GM19372 (cell line): Measurements from ENCODE around the gene PLOD1.
"Not testable (repeated sequence)": the region's sequence is repeated elsewhere in the genome, so short reads cannot be mapped to it uniquely, and the experiment has no call there.

Experiments
- ATAC-seq: cut with Tn5 transposase; IDR thresholded peaks from one replicate; pipeline ENCODE4 v1.9.1; 2021; ENCODE audit warnings: mild to moderate bottlenecking, low read depth, moderate library complexity; ENCODE audit not compliant: unreplicated experiment

The PLOD1 gene

GRCh38 chr1:11935733-11936132, 1.2 kb downstream of the PLOD1 start:
- ATAC-seq = not testable (repeated sequence)

DNA sequence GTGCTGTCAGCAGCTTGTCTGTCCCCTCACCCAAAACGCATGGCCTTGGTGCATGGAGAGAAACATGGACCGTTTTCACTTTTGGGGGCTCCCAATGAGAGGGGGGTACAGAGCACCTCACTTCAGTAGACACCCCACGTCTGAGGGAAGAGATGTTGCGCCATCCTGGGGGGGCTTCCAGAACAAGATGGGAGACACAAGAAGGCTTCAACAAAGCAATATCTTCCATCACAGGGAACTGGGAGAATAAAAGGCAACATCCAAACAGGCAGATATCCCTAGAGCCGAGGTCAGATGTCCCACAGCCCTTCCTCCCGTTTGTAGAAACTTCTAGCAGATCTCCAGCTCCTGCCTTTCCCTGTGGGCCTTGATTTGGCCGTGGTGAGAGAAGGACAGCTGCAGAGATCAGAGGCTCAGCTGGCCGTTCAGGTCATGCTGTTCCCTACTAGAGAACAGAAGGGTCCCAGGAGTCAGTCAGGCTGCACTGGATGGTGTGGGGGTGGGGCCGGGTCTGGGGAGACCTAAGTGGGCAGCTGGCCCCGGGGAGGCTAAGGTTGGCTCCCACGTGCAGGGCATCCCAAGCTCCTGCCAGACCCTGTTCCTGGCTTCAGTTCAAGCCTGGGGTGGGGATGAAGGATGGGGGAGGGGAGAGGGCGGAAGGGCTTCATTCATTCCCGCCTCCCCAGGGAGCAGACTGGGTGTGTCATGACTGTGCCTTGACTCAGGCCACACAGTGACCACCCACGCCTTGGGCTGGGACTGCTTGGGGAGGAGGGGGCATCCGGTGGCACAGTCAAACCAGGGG, 4.4 kb downstream of the PLOD1 start:
- no peak for ATAC-seq

DNA sequence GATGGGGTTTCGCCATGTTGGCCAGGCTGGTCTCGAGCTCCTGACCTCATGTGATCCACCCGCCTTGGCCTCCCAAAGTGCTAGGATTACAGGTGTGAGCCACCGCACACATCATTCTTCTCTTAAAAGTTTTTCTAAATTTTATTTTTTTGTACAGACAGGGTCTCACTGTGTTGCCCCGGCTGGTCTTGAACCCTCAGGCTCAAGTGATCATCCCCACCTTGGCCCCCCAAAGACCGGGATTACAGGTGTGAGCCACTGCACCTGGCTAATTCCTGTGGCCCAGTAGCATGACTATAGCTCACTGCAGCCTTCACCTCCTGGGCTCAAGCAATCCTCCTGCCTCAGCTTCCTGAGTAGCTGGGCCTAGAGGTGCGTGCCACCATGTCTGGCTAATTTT, 5.3 kb downstream of the PLOD1 start:
- not testable (repeated sequence) for ATAC-seq

GRCh38 chr1:11940260-11940921, 5.9 kb downstream of the PLOD1 start:
- no peak for ATAC-seq

DNA sequence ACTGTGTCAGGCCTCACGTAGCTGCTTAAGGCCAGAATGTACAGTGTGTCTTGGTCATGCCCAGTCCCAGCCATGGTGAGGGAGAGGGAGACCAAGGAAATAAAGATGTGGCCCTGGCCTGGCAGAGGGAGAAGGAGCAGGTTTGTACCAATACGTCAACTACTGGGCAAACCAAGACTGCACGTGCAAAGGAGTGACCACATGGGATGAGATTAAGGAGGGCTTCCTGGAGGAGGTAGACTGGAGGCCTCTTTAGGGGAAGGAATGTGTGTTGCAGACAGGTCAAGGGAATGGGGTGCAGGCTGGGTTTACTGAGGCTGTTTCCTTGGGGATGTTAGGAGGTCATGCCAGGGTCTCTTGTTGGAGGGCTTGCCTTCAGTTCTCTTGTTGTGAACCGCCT, 7.8 kb downstream of the PLOD1 start:
- ATAC-seq = no peak

DNA sequence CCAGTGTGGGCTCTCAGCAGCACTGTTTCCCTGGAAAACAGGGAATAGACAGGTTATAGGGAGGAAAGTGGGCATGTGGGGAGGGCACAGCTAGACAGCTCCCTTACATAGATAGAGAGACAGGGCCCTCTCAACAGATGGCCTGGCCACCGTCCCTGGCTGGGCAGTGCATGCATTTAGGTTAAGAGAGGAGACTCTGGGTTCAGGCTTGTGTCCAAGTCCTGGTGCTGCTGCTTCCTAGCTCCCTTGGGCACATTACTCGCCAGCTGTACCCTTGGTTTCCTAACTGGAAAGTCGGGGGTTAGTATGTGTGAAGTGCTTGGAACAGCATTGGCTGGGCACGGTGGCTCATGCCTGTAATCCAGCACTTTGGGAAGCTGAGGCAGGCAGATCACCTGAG, 9.1 kb downstream of the PLOD1 start:
- ATAC-seq = no peak

DNA sequence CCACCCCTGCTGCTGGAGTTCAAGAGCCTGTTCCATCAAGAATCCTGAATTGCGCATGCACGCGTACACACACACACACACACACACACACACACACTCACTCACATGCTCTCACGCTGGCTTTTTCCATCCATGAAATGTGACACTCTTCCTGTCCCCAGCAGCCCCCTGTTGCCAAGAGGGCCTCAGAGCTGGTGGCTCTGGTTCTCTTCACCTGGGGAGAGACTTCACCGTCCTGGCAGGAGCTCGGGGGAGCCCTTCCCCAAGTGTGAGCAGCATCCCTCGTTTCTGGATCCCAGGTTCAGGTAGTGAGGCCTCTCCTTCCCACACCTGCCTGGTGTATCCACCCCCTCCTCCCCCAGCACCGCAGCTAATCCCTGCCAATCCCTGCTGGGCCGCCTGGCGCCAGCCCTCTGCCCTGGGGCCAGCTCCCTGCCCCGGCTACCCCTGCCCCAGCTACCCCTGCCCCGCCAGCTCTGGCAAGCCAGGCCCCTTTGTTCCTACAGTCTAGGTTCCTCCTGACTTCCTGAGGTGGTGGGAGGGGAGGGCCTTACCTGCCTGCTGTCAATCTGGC, 9.9 kb downstream of the PLOD1 start:
- ATAC-seq = no peak

DNA sequence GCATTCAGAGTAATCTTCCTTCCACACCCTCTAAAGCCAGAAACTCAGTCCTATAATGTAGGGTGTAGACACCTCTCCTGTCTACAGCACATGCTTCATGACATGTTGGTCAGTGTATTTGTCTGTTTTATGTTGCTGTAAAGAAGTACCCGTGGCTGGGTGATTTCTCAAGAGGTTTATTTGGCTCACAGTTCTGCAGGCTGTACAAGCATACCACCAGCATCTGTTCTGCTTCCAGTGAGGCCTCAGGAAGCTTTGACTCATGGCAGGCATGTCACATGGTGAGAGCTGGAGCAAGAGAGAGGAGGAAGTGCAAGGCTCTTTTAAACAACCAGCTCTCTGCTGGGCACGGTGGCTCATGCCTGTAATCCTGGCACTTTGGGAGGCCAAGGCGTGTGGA, 12.1 kb downstream of the PLOD1 start:
- no peak for ATAC-seq

DNA sequence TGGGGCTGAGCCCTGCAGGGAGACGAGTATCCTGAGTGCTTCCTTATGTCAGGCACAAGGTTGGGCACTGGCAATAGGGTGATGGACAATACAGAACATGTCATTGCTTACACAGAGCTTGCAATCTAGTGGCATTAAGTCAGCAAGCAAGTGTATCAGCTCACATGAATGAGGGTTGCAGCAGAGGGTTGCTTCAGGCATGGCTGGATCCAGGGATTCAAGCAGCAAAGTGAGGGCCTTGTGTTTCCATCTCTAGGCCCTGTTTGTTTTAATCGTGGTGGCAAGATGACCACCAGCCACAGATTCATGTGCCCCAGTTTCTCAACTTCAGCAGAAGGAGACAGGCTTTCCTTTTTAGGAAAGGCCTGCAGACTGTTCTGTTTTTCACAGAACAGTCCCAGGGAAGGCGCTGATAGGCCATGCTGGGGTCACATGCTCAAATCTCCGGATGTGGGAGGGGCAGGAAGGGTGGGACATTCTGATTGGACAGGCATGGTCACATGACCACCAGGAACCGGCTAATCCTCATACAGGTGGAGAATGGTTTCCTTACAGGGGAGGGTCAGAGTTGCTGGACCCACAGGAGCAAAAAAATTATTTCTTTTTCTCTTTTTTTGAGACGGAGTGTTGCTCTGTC, 14.4 kb downstream of the PLOD1 start:
- ATAC-seq = no peak

DNA sequence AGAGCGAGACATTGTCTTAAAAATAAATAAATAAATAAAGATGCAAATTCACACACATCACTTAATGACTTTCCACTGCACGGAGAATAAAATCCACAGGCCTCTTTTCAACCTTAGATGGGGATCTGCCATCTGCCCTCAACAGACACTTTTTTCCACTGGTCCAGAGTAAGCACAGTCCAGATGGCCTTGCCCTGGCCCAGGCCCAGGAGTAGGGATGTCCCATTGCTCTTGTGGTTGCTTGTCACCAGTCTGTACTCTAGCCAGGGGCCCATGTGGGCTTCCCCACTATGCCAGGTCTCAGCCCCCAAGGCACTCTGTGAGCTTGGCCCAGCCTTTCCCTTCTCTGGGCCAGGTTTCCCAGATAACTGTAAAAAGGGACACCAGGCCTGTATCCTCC, 17.4 kb downstream of the PLOD1 start:
- ATAC-seq = no peak

DNA sequence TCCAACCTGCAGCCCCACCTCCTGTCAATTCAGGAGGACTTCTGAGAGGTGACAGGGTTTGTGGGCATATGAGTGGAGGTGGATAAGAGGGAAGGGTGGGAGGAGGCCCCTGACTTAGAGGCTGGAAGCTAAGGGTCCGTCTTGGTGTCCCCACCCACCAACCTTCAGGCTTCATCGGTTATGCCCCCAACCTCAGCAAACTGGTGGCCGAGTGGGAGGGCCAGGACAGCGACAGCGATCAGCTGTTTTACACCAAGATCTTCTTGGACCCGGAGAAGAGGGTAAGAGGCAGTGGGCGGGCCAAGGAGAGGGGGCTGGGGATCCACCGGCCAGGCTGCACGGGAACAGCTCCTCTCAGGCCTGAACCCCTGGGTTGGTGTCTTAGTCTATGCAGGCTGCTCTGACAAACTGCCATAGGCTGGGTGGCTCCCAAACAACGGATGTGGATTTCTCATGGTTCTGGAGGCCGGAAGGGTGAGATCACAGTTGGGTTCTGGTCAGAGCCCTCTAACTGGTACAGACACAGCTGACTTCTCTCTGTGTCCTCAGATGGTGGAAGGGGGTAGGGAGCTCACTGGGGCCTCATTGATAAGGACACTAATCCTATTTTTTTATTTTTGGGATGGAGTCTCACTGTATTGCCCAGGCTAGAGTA, 18.1 kb downstream of the PLOD1 start:
- ATAC-seq = no peak

GRCh38 chr1:11955221-11955620, 20.7 kb downstream of the PLOD1 start:
- ATAC-seq = no peak

DNA sequence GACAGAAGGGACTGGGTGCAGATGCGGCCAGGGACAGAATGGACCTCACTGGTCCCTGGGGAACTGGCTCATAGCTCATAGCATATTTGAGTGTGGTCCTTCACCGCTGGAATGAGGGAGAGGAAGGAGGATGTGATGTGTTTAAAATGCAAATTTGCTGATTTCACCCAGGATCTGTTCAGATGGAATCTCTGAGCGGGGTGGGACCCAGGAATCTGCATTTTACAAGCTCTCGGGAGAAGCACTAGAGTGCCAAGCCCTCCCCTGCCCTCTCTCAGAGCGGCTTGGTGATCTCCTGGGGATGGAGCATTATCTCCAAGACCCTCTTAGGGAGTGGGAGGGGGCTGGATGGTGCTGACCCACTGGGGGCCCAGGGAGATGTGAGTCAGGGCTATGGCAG, 22.9 kb downstream of the PLOD1 start:
- ATAC-seq = no peak

DNA sequence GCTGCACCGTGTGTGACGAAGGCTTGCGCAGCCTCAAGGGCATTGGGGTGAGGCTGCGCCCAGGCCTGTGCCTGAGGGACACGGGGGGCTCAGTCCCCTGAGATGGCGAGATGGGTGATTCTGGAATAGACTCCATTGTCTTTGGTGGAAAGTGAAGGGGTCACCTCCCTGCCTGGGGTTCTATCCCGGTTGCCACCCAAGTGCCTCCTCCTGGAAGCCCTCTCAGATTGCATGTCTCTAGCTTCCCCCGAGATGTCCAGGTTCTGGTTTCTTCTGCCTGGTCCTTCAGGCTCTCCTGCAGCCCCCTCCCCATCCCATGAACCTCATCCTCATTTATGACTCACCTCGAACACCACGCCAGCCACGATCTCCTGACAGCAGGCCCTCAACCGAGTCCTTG, 23.4 kb downstream of the PLOD1 start:
- ATAC-seq = no peak

GRCh38 chr1:11960276-11960675, 25.8 kb downstream of the PLOD1 start:
- no peak for ATAC-seq

GRCh38 chr1:11960715-11961114, 26.2 kb downstream of the PLOD1 start:
- ATAC-seq = no peak

- no peak for ATAC-seq
These were observed 26.7 kb downstream of the PLOD1 start for GRCh38 chr1:11961230-11961629.

DNA sequence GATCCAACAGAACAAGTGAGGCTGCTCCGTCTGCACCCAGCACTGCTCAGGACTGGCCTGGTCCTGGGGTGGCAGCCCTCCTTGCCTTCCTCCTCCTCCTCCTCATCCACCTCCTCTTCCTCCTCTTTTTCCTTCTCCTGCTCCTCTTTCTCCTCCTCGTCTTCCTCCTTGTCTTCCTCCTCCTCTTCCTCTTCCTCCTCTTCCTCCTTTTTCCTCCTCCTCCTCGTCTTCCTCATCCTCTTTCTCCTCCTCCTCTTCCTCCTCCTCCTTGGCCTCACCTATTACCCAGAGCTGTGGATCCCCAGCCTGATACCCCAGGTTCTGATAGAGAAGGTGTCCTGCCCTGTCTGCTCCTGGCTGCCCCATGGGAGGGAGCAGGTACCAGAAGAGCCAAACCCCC, 29.1 kb downstream of the PLOD1 start:
- ATAC-seq = no peak

- ATAC-seq = no peak
These were observed 30.1 kb downstream of the PLOD1 start for GRCh38 chr1:11964656-11965055.

DNA sequence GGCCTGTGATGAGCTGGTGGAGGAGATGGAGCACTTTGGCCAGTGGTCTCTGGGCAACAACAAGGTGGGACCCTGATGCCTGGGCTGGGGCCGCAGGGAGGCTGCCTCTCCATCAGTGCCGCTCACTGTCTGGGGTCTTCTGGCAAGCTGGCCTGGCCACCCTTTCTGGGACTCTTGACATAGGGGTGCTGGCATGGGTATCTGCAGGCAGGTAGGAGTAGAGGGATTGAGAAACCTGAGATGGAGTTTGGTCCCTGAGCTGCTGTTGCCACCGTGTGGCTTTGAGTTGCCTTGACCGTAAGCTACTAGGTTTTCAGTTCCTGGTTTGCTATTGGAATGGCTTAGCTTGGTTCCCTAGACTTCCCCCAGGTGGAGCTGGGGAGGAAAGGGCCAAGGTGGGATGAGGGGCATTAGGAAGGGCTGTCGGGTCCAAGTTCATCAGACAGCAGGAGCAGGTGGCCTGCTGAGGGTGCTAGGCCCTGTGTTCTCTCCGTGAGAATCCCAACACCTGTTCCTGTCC, 32.6 kb downstream of the PLOD1 start:
- ATAC-seq = no peak
